OCI-LY3 (cell line): ENCODE results near the gene SPEF1.

Experiments
- H2AFZ ChIP-seq: fragments of 200-600, 300-600 bp; shearing (Covaris generic); 2 replicates; pipeline ENCODE4 v1.6.0; 2014; ENCODE audit warnings: antibody characterized with exemption, low read depth, low read length
- H3K27ac ChIP-seq: fragments of 200-600, 300-600 bp; sonication (generic); 2 replicates; pipeline ENCODE4 v1.5.1; 2014; ENCODE audit warnings: mild to moderate bottlenecking, low read length, moderate library complexity, mixed read lengths
- H3K27me3 ChIP-seq: fragments of 200-600, 300-600 bp; sonication (generic); 2 replicates; pipeline ENCODE4 v1.6.1; 2014; ENCODE audit warnings: low read depth, low read length, mixed read lengths
- H3K36me3 ChIP-seq: fragments of 200-600, 300-600 bp; sonication (generic); replicated peaks from 2 replicates; pipeline ENCODE3; 2014; ENCODE audit warnings: low read depth, low read length, mixed read lengths
- H3K4me1 ChIP-seq: fragments of 300-600, 200-600 bp; sonication (generic); 2 replicates; pipeline ENCODE4 v1.6.1; 2014; ENCODE audit warnings: low read length, mixed read lengths
- H3K4me2 ChIP-seq: fragments of 200-600, 300-600 bp; sonication (generic); 2 replicates; pipeline ENCODE4 v1.6.1; 2014; ENCODE audit warnings: low read length, mixed read lengths
- H3K4me3 ChIP-seq: fragments of 300-600, 200-600 bp; sonication (generic); 2 replicates; pipeline ENCODE4 v1.5.1; 2014; ENCODE audit warnings: antibody characterized with exemption, mild to moderate bottlenecking, low read length, moderate library complexity
- H3K79me2 ChIP-seq: fragments of 300-600, 200-600 bp; shearing (Covaris generic); 2 replicates; pipeline ENCODE4 v1.6.1; 2014; ENCODE audit warnings: mild to moderate bottlenecking, low read length, mixed read lengths
- H3K9ac ChIP-seq: fragments of 300-600, 200-600 bp; shearing (Covaris generic); 2 replicates; pipeline ENCODE4 v1.6.0; 2014; ENCODE audit warnings: mild to moderate bottlenecking, low read length, moderate library complexity
- H3K9me3 ChIP-seq: fragments of 200-600, 300-600 bp; shearing (Covaris generic); 2 replicates; pipeline ENCODE4 v1.6.1; 2014; ENCODE audit warnings: low read length, mixed read lengths; ENCODE audit not compliant: insufficient read depth
- H4K20me1 ChIP-seq: fragments of 200-600, 300-600 bp; sonication (generic); 2 replicates; pipeline ENCODE4 v1.6.1; 2016; ENCODE audit warnings: low read length, mixed read lengths; ENCODE audit not compliant: insufficient read depth
- EZH2phosphoT487 ChIP-seq: fragments of 200-600 bp; shearing (Covaris generic); IDR thresholded peaks from 2 replicates; pipeline ENCODE4 v1.6.1; 2018; ENCODE audit warnings: antibody characterized with exemption, mixed run types, low read depth
- TF ChIP-seq, protein P1 (sequence below): fragments of 200-600, 300-600 bp; sonication (generic); IDR thresholded peaks from 2 replicates; pipeline ENCODE4 v1.5.1; 2014; ENCODE audit warnings: antibody characterized with exemption, low read length, low read depth

Gene SPEF1

DNA sequence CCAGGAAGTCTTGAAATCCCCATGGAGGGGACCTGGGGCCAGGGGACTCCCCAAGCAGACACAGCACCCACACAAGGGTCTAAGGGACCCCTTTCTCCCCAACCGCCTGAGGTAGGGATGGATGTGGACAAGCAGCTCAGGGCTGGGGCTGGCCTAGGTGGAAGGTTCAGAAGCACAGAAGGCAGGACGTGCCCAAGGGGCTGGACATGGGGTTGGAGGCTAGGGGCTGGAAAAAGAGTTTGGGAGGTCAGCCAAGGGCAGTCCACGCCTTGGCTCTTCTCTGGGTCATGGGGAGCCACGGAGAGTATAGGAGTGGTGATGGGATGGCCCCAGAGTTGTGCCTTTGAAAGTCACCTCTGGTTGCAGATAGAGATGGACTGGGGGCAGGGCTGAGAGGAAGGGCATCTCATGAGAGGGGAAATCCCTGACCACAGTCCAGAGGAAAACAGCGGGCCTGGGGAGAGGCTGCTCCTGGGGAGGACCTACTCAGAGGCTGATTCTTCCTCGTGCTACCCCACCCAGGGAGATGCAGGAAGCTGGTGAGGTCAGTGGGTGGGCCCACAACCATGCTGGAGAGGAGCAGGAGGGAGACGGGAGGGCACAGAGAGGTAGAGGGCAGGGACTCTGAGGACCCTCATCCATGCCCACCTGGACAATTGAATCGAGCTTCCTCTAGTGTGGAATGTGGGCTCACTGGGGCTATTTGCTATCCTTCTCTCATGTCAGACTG lies 51.3 kb downstream of the SPEF1 start:
- Histone ChIP-seq H3K79me2 (no peaks in the 10 kb centered on the region), H3K27ac (no peak overlapping the region), H2AFZ (no peak overlapping the region), H3K9ac (no peak overlapping the region), H3K4me3 (no peak overlapping the region), H3K36me3 (no peaks in the 10 kb centered on the region), H4K20me1 (no peaks in the 10 kb centered on the region), H3K4me2 (no peak overlapping the region), H3K4me1 (no peaks in the 10 kb centered on the region; the same call in 1 of the 2 replicates), H3K9me3 (no peaks in the 10 kb centered on the region), H3K27me3 (peaks cover 20% of the 10 kb centered on the region)
- TF ChIP-seq, protein P1, sequence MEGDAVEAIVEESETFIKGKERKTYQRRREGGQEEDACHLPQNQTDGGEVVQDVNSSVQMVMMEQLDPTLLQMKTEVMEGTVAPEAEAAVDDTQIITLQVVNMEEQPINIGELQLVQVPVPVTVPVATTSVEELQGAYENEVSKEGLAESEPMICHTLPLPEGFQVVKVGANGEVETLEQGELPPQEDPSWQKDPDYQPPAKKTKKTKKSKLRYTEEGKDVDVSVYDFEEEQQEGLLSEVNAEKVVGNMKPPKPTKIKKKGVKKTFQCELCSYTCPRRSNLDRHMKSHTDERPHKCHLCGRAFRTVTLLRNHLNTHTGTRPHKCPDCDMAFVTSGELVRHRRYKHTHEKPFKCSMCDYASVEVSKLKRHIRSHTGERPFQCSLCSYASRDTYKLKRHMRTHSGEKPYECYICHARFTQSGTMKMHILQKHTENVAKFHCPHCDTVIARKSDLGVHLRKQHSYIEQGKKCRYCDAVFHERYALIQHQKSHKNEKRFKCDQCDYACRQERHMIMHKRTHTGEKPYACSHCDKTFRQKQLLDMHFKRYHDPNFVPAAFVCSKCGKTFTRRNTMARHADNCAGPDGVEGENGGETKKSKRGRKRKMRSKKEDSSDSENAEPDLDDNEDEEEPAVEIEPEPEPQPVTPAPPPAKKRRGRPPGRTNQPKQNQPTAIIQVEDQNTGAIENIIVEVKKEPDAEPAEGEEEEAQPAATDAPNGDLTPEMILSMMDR: no peak
- no peak for TF ChIP-seq EZH2phosphoT487

DNA sequence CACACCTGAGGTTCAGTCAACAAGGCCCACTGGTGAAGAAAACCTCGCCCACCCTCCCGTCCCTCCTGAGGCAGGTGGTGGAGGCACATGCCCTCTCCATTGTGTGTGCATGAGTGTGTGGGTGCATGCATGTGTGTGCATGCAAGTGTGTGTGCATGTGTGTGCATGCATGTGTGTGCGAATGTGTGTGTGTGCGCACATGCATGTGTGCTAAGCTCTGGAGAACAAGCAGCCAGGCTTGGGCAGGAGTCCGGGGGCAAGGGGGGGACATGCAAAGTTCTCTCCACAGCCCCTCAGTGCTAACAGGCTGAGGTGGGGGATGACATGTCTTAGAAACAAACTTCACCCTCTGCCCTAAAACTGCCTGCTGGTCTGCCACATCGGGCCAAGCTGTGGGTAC lies 51.9 kb downstream of the SPEF1 start:
- peaks cover 20% of the 10 kb centered on the region for H3K27me3 ChIP-seq
- no peak overlapping the region for H3K4me2 ChIP-seq
- H3K27ac ChIP-seq: no peak overlapping the region
- no peaks in the 10 kb centered on the region for H3K9me3 ChIP-seq
- H2AFZ ChIP-seq: no peak overlapping the region
- H3K79me2 ChIP-seq: no peaks in the 10 kb centered on the region
- no peaks in the 10 kb centered on the region for H4K20me1 ChIP-seq
- no peak overlapping the region for H3K4me3 ChIP-seq
- no peak for TF ChIP-seq EZH2phosphoT487
- TF ChIP-seq, protein P1: no peak
- H3K36me3 ChIP-seq: no peaks in the 10 kb centered on the region
- no peaks in the 10 kb centered on the region; the same call in 1 of the 2 replicates for H3K4me1 ChIP-seq
- no peak overlapping the region for H3K9ac ChIP-seq

DNA sequence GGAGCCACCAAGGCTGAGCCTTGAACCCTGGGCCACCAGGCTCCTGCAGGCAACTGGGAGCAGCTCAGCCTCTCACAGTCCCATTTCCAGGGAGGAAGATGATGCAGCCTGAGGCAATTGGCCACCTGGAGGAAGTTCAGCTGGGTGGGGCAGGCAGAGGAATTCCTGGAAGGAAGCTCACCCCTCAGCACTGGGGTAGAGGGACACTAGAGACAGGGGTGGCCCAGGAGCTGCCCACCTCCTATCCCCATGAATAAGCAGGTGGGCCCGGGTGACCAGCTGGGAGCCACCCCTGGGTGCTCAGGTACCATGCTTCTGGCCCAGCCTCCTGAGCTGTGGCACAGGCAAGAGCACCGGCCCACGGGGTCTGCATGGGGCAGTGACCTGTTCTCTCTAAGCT lies 52.4 kb downstream of the SPEF1 start:
- no peaks in the 10 kb centered on the region; the same call in 1 of the 2 replicates for H3K4me1 ChIP-seq
- H3K27ac ChIP-seq: no peak overlapping the region
- no peak overlapping the region for H3K9ac ChIP-seq
- H3K4me3 ChIP-seq: no peak overlapping the region
- H3K36me3 ChIP-seq: no peaks in the 10 kb centered on the region
- H3K79me2 ChIP-seq: no peaks in the 10 kb centered on the region
- no peak for TF ChIP-seq EZH2phosphoT487
- H4K20me1 ChIP-seq: no peaks in the 10 kb centered on the region
- no peak overlapping the region for H2AFZ ChIP-seq
- H3K27me3 ChIP-seq: peaks cover 20% of the 10 kb centered on the region
- no peaks in the 10 kb centered on the region for H3K9me3 ChIP-seq
- no peak overlapping the region for H3K4me2 ChIP-seq

DNA sequence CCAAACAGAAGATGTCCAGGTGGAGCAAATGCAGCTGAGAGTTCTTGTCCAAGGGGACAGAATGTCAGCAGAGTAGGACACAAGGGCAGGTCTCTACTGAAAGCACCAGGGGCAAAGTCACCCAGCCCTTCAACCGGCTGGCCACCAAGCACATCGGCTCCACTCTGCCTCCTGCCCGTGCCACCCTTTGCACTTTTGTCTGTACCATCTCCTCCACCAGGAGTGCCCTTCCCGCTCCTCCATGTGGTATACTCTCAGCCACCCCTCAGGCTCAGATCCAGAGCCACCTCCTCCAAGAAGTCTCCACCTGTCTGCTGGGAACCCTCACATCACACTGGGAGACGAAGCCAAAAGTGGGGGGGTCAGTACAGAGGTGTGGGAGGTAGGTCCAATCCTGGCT lies 52.9 kb downstream of the SPEF1 start:
- no peak overlapping the region for H3K4me2 ChIP-seq

More for the DNA sequence above, 52.9 kb downstream of the SPEF1 start:
- no peak for TF ChIP-seq EZH2phosphoT487
- TF ChIP-seq, protein P1: no peak
- Histone ChIP-seq H3K27ac (no peak overlapping the region), H3K4me1 (no peaks in the 10 kb centered on the region; the same call in 1 of the 2 replicates), H3K79me2 (no peaks in the 10 kb centered on the region), H3K27me3 (peaks cover 20% of the 10 kb centered on the region), H3K9ac (no peak overlapping the region), H3K9me3 (no peaks in the 10 kb centered on the region), H3K36me3 (no peaks in the 10 kb centered on the region), H2AFZ (no peak overlapping the region), H4K20me1 (no peaks in the 10 kb centered on the region), H3K4me3 (no peak overlapping the region)
